SU-DHL-6 (cell line): ENCODE measurements around the gene YPEL4.
"Not testable (repeated sequence)": the region's sequence is repeated elsewhere in the genome, so short reads cannot be mapped to it uniquely, and the experiment has no call there.

Experiments
- H2AFZ ChIP-seq: fragments of 200-600 bp; sonication (generic); 2 replicates; pipeline ENCODE4 v1.6.1; 2014; ENCODE audit warnings: low read depth, mild to moderate bottlenecking, moderate library complexity, mixed read lengths, antibody characterized with exemption, low read length; ENCODE audit not compliant: severe bottlenecking
- H3F3A ChIP-seq: fragments of 200-600 bp; shearing (Covaris generic); 2 replicates; pipeline ENCODE4 v1.6.0; 2016; ENCODE audit warnings: antibody characterized with exemption, mild to moderate bottlenecking; ENCODE audit not compliant: insufficient read depth
- H3K27ac ChIP-seq: fragments of 200-600 bp; sonication (generic); 2 replicates; pipeline ENCODE4 v1.5.1; 2016; ENCODE audit warnings: low read depth, mild to moderate bottlenecking, low read length, moderate library complexity, mixed read lengths
- H3K27me3 ChIP-seq: fragments of 200-600 bp; sonication (generic), shearing (Covaris generic); 2 replicates; pipeline ENCODE4 v1.6.0; 2014; ENCODE audit warnings: mild to moderate bottlenecking, low read length
- H3K36me3 ChIP-seq: fragments of 200-600 bp; sonication (generic); 2 replicates; pipeline ENCODE4 v1.6.1; 2014; ENCODE audit warnings: mild to moderate bottlenecking, low read length, mixed read lengths
- H3K4me2 ChIP-seq: fragments of 300-600, 200-600 bp; shearing (Covaris generic), sonication (generic); 2 replicates; pipeline ENCODE4 v1.6.0; 2014; ENCODE audit warnings: low read length, low read depth, mild to moderate bottlenecking; ENCODE audit not compliant: poor library complexity, severe bottlenecking
- H3K4me3 ChIP-seq: fragments of 200-600 bp; sonication (generic); 2 replicates; pipeline ENCODE4 v1.5.1; 2014; ENCODE audit warnings: antibody characterized with exemption, low read length, mild to moderate bottlenecking, mixed read lengths; ENCODE audit not compliant: insufficient read depth, poor library complexity, severe bottlenecking
- H3K79me2 ChIP-seq: fragments of 200-600 bp; sonication (generic); 2 replicates; pipeline ENCODE4 v1.6.1; 2014; ENCODE audit warnings: mild to moderate bottlenecking, low read length, moderate library complexity; ENCODE audit not compliant: insufficient read depth
- H3K9ac ChIP-seq: fragments of 200-600 bp; sonication (generic); 2 replicates; pipeline ENCODE4 v1.7.0; 2014; ENCODE audit warnings: mild to moderate bottlenecking, low read length
- H3K9me2 ChIP-seq: fragments of 200-600 bp; sonication (generic); replicated peaks from 2 replicates; pipeline ENCODE4 v1.6.1; 2014; ENCODE audit warnings: low read length; ENCODE audit not compliant: insufficient read depth
- H3K9me3 ChIP-seq: fragments of 200-600 bp; sonication (generic); 2 replicates; pipeline ENCODE4 v1.6.1; 2014; ENCODE audit warnings: low read length, mixed read lengths; ENCODE audit not compliant: insufficient read depth
- H4K20me1 ChIP-seq: fragments of 200-600 bp; sonication (generic); 2 replicates; pipeline ENCODE4 v1.6.1; 2014; ENCODE audit warnings: low read depth, mild to moderate bottlenecking, antibody characterized with exemption, low read length, moderate library complexity, mixed read lengths
- EZH2phosphoT487 ChIP-seq: fragments of 200-600 bp; sonication (generic), shearing (Covaris generic); conservative IDR thresholded peaks from 2 replicates; pipeline ENCODE4 v1.6.1; 2018; ENCODE audit warnings: mild to moderate bottlenecking, antibody characterized with exemption, low read length, moderate library complexity, mixed read lengths
- TF ChIP-seq, protein P1 (sequence below): fragments of 200-600 bp; sonication (generic); IDR thresholded peaks from one replicate; pipeline ENCODE4 v1.5.1; 2017; ENCODE audit warnings: antibody characterized with exemption, mild to moderate bottlenecking, low read length, moderate library complexity; ENCODE audit not compliant: insufficient read depth, poor library complexity, severe bottlenecking

Gene YPEL4, protein sequence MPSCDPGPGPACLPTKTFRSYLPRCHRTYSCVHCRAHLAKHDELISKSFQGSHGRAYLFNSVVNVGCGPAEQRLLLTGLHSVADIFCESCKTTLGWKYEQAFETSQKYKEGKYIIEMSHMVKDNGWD

DNA sequence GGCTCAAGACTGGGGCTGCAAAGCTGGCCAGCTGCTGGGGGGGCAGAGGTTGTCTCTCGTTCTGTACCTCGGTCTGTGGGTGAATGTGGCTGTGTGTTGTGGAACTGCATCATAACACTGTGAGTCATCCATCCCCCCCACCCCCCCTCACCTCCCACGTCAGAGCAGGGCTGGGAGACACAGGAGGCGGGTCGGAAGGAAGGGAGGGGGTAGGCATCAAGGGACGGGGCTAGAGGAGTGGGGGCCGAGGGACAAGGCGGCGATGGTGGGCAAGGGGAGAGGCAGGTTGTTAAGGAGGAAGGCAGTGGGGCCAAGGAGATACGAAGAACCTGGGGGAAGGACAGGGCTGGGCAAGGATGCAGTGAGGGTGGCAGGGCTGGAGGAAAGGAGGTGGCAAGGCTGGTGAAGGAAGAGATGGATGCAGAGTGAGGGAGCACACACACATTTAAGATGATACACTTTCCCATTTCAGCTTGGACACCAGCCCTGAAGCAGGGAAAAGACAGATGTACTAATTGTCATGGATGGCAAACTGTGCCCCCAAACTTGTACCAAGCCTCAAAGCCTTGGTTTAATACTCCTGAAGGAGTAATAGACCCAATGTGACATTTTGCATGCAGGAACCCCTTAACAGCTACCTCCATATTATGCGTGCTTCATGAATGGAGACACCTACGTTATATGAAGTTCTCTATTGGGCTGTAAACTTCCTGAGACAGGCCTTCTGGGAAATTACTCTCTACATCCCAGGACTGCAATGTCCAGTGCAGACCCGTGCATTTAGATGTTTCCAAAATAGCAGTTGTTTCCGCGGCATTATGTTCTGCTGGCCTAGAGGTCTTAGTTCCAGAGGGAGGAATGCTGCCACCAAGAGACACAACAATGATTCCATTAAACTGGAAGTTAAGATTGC is at the start of gene YPEL4:
Gene YPEL4, minus strand, starts transcription at position 87 of the 913 bp plus-strand sequence. CDS start 2,805 bp downstream, outside the sequence.
- H2AFZ ChIP-seq = no peak within 1 kb of the TSS
- no peaks in the 10 kb centered on the region for H3K9me3 ChIP-seq
- no peaks in the 10 kb centered on the region for H3F3A ChIP-seq
- H3K79me2 ChIP-seq = no peaks in the 10 kb centered on the region
- no peaks in the 10 kb centered on the region for H3K36me3 ChIP-seq
- no peaks in the 10 kb centered on the region for H3K9me2 ChIP-seq
- no peak within 1 kb of the TSS for H3K4me2 ChIP-seq
- no peaks in the 10 kb centered on the region for H4K20me1 ChIP-seq
- TF ChIP-seq EZH2phosphoT487 = no peak
- TF ChIP-seq, protein P1, sequence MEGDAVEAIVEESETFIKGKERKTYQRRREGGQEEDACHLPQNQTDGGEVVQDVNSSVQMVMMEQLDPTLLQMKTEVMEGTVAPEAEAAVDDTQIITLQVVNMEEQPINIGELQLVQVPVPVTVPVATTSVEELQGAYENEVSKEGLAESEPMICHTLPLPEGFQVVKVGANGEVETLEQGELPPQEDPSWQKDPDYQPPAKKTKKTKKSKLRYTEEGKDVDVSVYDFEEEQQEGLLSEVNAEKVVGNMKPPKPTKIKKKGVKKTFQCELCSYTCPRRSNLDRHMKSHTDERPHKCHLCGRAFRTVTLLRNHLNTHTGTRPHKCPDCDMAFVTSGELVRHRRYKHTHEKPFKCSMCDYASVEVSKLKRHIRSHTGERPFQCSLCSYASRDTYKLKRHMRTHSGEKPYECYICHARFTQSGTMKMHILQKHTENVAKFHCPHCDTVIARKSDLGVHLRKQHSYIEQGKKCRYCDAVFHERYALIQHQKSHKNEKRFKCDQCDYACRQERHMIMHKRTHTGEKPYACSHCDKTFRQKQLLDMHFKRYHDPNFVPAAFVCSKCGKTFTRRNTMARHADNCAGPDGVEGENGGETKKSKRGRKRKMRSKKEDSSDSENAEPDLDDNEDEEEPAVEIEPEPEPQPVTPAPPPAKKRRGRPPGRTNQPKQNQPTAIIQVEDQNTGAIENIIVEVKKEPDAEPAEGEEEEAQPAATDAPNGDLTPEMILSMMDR = no peak
- no peaks in the 10 kb centered on the region for H3K27me3 ChIP-seq
- H3K27ac ChIP-seq = no peak within 1 kb of the TSS
- H3K9ac ChIP-seq = no peak within 1 kb of the TSS
- no peak within 1 kb of the TSS for H3K4me3 ChIP-seq

DNA sequence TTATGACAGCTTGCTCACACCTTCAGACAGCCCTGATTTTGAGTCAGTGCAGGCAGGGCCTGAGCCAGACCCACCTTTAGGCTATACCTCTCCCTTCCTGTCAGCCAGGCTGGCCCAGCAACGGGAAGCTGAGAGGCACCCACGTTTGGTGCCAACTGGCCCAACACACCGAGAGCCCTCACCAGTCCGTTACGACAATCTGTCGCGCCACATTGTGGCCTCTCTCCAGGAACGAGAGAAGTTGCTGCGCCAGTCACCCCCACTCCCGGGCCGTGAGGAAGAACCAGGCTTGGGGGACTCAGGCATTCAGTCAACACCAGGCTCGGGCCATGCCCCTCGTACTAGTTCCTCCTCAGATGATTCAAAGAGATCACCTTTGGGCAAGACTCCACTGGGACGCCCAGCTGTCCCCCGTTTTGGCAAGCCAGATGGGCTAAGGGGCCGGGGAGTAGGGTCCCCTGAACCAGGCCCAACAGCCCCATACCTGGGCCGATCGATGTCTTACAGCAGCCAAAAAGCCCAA is 49.2 kb upstream of the YPEL4 start:
- Histone ChIP-seq H3K4me2 (no peak overlapping the region), H2AFZ (no peak overlapping the region), H3K36me3 (peaks cover 11% of the 10 kb centered on the region), H3K9me3 (no peaks in the 10 kb centered on the region), H3K27ac (no peak overlapping the region), H3F3A (peaks cover 7% of the 10 kb centered on the region; the same call in 1 of the 2 replicates), H3K79me2 (no peaks in the 10 kb centered on the region), H3K4me3 (no peak overlapping the region), H3K9me2 (no peaks in the 10 kb centered on the region), H3K27me3 (no peaks in the 10 kb centered on the region), H3K9ac (no peak overlapping the region), H4K20me1 (no peaks in the 10 kb centered on the region)
- TF ChIP-seq, protein P1 = no peak
- TF ChIP-seq EZH2phosphoT487 = no peak

DNA sequence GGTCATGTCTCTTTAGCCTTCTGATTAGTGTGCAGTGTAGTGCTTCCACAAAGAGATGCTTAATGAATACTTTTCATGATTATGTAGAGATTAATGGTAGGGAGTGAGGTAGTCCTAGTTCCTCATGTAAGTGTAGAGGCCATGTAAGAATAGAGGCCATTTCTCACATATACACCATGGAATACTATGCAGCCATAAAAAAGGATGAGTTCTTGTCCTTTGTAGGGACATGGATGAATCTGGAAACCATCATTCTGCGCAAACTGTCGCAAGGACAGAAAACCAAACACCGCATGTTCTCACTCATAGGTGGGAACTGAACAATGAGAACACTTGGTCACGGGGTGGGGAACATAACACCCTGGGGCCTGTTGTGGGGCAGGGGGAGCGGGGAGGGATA is 40.8 kb upstream of the YPEL4 start:
- not testable (repeated sequence) for H3K4me2 ChIP-seq, H3K27ac ChIP-seq, H3K4me3 ChIP-seq, H3K9me2 ChIP-seq, H3K79me2 ChIP-seq, H3K9me3 ChIP-seq, H2AFZ ChIP-seq, H3K9ac ChIP-seq, H3K27me3 ChIP-seq, H3F3A ChIP-seq, H4K20me1 ChIP-seq
- H3K36me3 ChIP-seq = peaks cover 40% of the 10 kb centered on the region

DNA sequence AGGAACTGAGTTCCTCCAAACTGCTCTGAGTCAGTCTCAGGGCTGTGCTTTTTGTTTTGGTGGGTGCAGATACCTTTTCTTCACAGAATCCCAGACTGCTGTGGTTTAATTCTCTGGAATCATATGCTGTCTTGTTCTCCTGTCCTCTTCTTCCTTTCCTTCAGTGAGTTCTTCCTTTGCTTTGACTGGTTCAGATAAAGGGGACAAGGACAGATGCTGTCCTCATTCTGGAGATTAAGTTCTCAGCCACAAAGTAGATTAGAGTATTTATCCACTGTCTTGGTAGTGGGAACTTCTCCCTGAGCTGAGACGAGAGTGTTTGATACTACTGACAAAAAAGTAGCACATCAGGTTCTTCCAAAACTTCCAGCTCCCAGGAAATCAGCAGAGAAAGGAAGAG is 31.5 kb upstream of the YPEL4 start:
- H3K79me2 ChIP-seq = peaks cover 76% of the 10 kb centered on the region
- peaks cover 14% of the 10 kb centered on the region; the same call in 1 of the 2 replicates for H4K20me1 ChIP-seq

More for the DNA sequence above, 31.5 kb upstream of the YPEL4 start:
- Histone ChIP-seq H3K9me2 (no peaks in the 10 kb centered on the region), H3K9ac (no peak overlapping the region), H3K36me3 (peaks cover 25% of the 10 kb centered on the region), H3K4me2 (no peak overlapping the region), H3K27ac (no peak overlapping the region), H3K27me3 (no peaks in the 10 kb centered on the region), H3K4me3 (no peak overlapping the region), H3K9me3 (no peaks in the 10 kb centered on the region), H2AFZ (no peak overlapping the region), H3F3A (no peaks in the 10 kb centered on the region)
- TF ChIP-seq EZH2phosphoT487 = no peak
- TF ChIP-seq, protein P1 = no peak
